Stimulated activated CD8-positive, alpha-beta memory T cell treated with anti-CD3 and anti-CD28 coated beads, Interleukin-12 subunit alpha, Interleukin-12 subunit beta, amount 100 ng/mL, for 24 hours (primary cell): ENCODE results near the gene USH2A.

Experiments
- DNase-seq: peaks from one replicate; pipeline ENCODE4 v3.0.0-alpha.2; 2020; ENCODE audit errors: extremely low read depth

The USH2A gene

GRCh38 chr1:216140730-216141524 is 282.3 kb downstream of the USH2A start:
- DNase-seq, result no peak

DNA sequence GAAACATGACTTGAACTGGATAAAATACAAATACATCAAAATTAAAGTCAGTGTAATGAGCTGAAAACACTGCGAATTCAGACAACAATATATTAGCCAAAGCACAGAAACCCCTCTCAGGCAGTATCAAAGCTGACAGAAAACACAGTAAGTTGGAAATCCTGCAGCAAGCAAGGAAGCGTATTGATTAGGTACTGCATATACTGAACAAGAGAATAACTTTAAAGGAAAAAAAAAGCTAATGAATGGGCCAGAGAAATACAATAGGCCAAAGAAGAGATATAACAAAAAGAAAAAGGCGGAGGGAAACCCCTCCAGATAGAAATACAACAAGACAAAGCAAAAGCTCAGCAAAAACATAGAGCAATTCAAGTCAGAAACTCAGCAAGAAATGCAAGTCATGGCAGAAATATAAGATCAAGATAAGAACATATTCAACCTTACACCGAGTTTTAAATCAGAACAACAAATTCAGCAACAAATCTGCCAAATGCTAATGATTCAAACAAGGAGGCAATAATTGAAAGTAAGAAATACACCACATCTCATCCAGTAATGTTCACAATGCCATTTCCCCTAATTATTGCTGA is 299.0 kb downstream of the USH2A start:
- DNase-seq, result no peak

- no peak for DNase-seq
Observed at GRCh38 chr1:216123446-216124191, 299.6 kb downstream of the USH2A start.

GRCh38 chr1:216119600-216119999 is 303.6 kb downstream of the USH2A start:
- DNase-seq, result no peak

DNA sequence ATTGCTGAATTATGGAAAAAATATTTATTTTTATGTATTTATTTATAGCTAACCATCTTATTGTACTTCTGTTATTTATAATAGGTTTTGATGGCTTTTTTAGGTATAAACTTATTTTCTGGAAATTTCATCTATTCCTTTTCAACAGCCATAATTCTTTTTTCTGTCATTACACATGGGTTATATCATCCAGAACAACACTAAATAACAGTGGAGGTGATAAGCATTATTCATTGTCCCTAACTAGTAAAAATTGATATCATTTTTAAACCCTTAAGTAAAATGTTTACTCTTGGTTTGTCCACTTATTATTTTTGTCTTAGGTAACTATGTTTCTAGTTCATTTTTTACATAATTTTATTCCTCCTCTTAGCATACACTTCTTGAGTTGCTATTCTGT is 309.1 kb downstream of the USH2A start:
- DNase-seq, result no peak

GRCh38 chr1:216113181-216113580 is 310.1 kb downstream of the USH2A start:
- no peak for DNase-seq

DNA sequence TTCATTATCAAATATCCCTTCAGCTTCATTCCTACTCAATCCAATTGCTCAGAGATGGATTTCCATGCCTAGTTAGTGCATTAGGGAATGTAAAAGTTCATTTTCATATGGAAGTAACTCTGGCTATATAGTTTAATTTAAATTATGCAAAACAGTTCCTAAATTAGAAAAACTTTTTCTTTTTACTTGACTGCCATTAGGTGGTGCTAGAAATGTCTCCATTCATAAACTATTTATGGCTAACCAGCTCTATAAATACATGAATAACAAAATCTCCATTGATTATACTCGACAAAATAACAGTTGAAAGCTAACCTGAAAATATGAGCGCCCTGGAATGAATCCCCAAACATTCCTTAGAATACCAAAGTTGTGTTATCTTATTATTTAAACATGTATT is 311.4 kb downstream of the USH2A start:
- DNase-seq, result no peak

- DNase-seq, result no peak
Observed at GRCh38 chr1:216095400-216095799, 327.8 kb downstream of the USH2A start.

GRCh38 chr1:216090556-216090955 is 332.7 kb downstream of the USH2A start:
- no peak for DNase-seq

- no peak for DNase-seq
Observed at GRCh38 chr1:216086678-216087077, 336.6 kb downstream of the USH2A start.

DNA sequence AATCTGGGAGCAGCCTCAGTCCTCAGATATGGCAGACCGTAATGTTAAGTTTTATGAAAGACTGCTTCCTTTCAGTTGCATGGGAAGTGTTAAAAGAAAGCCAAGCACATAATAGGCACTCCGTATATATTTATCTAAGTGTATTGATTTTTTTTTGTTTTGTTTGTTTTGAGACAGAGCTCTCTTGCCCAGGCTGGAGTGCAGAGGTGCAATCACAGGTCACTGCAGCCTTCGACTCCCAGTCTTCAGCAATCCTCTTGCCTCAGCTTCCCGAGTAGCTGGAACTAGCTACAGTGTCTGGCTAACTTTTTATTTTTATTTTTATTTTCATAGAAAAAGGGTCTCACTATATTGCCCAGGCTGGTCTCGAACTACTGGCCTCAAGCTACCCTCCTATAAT is 341.8 kb downstream of the USH2A start:
- no peak for DNase-seq

GRCh38 chr1:216076751-216077150 is 346.5 kb downstream of the USH2A start:
- no peak for DNase-seq

DNA sequence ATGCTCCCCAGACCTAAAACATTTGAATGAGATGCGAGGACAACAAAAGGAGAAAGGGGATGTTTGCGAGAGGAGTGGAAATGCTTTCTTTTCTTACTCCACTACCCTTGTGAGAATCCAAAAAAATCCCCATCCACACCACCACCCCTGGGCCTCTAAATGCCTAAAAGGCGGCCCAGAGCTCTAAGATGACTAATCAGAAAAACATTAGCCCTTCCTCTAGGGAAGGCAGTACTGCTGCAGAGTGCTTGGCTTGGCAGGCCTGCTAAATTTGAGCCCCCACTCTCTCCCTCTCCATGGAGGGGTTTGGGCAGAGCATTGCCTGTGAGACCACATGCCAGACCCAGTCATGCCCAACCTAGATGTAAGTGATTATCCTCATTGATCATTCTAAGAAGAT is 347.9 kb downstream of the USH2A start:
- no peak for DNase-seq

DNA sequence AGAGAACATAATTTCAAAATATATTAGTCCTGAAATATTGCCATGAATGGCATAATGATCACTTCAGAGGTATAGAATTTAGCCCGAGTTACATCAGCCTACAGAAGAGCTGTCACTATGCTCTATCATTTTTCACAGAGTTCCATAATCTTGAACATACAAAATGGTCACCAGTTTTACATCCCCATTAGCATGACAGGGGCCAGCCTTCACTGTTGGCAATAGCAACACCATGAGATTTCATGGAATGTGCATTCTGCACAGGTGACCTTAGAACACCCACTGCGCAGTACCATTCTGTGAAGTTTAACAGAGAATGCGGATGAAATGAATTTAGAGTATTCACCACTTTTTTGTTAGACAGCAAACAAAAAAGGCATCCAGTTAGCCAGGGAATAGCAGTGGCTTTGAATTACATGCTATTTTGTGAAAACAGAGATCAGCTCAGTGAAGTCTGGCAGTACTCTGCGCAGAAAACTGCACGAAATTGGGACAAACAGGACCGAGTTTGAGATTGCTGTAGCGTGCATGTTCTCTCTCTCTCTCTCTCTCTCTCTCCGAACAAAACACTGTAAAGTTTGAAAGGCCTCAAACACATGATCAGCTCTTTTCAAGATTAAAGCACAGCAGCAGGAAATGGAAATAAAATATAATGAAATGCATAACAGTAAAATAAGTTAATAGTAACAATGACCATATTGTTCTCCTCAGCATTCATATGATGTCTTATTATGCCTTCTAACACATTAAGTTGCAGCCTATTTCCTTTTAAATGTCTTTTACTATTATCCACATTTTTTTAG is 349.3 kb downstream of the USH2A start:
- no peak for DNase-seq

DNA sequence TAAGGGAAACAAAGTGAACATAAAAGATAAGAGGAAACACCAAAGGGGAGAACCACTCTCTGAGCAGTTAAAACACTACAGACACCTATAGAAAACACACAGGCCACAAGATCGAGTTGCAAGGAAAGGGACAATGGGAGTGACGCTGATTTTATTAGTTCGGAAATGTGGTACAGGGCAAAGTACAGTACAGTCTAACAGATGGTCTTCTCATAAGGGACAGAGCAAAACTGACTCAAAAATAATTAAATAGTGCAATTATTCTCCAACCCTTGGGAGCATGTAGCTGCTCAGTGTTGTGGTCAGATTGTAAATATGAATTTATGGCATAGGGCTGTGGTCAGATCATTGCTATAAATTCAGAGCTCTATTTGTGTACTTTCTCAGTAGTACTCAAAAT is 352.0 kb downstream of the USH2A start:
- no peak for DNase-seq

DNA sequence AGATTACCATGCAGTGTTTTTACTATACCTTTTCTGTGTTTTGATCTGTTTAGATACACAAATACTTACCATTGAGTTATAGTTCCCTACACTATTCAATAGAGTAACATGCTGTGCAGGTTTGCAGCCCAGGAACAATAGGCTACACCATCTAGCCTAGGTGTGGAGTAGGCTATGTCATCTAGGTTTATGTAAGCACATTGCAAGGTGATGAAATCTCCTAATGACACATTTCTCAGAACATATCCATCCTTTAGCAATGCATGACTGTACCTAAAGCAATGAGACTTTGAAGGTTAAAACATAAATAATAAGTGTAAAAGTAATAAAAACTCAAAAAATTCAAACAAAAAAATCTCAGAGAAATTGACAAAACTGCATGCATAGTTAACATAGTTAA is 358.6 kb downstream of the USH2A start:
- no peak for DNase-seq

DNA sequence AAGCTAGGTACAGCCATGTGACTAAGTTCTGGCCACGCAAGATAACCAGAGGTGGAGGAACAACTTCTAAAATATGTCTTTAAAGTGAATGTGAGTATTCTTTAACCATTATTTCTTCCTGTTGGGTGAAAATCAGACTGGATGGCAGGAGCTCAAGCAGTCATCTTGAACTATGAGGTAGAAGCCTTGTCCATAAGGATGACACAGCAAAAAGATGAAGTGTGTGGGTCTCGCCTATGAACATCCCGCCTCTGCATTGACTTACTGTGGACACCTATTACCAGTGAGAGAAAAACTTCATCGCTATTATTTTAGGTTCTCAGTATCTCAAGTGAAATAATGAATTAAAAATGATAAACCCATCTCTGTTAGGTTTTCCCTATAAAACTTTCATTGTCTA is 365.3 kb downstream of the USH2A start:
- DNase-seq, result no peak

GRCh38 chr1:216057063-216057462 is 366.2 kb downstream of the USH2A start:
- DNase-seq, result no peak

DNA sequence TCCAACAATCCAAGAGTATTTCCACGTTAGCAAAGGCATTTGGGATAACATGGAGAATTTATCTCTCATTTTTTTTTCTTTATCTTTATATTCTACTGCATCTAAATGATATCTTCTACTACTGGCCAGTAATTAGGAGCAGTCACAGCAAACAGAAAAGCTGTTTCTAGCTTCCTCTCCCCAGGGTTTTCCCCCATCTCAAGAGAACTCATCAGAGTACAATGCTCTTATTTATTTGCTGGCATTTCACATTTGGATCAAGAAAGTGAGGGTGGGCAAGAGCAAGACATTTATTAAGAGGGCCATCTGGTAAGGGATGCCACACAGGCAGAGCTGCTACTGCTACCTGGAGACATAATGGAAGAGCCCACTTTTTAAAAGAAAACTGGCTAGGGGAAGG is 368.2 kb downstream of the USH2A start:
- no peak for DNase-seq

DNA sequence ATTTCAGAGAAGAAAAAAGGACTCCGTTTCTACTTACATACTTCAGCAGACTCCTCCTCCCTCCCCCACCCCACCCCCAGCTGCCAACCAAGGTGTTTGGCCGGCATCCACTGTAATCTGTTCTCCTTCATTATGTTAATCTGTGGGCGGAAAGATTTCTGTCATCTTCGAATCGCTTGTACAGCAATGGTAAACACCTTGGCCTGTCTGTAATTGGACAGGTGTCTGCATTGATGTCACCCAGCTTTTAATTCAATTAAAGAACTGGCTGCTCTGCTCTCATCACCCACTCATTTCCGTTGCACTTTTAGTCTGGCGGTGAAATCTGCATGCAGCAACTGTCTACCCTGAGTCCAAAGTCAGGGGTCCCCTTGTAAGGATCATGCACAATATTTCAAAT is 368.6 kb downstream of the USH2A start:
- no peak for DNase-seq

DNA sequence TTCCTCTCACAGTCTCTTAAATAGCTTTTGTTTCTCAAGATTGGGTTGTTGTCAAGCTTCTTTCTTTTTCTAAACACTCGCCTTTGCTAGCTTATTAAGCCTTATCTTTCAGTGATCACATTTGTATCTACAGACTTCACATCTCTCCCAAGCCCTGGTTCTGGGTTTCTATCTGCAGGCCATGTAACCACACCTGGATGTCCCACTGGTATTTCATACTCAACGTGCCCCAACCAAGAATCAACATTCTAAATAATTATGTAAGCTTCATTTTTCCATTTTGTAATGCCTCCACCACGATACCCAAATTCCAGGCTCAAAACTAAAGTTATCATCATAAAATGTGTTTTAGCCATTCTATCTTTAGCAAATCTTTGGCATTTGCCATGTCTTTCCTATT is 372.2 kb downstream of the USH2A start:
- no peak for DNase-seq

DNA sequence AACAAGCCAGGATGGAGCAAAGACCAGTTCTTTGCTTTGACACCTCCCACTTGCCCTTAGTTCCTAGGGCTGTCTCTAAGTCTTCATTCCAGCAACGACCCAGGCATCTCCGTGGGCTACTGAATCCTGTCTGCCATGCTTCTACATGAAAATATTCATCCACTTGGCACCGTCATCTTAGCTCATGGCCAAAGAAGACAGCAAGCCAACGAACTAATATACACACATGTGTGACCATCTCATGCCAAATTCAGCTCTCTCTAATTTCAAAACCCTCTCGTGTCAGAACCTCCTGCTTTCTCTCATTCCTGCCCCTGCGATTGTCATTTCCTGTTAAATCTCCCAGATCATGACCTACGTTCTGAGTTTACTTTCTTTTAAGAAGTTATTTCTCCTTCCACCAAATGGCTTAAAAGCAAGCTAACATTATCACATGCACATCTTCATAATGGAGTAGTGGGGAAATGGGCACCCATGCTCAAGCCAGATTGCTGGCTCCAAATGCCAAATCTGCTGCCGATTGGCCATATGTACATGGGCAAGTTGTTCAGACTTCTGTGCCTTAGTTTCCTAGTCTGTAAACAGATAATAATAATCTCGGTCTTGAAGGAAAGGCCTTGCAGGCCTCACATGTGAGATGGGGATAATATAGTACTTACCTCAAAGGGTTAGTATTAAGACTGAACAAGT is 373.4 kb downstream of the USH2A start:
- no peak for DNase-seq
